NCI-H748 (cell line): ENCODE results near the gene LRP1B.

ENCODE experiments used
- DNase-seq: peaks from one replicate; lab custom pipeline; 2025; ENCODE audit not compliant: unreplicated experiment; lab: John Stamatoyannopoulos, UW

Gene LRP1B

DNA sequence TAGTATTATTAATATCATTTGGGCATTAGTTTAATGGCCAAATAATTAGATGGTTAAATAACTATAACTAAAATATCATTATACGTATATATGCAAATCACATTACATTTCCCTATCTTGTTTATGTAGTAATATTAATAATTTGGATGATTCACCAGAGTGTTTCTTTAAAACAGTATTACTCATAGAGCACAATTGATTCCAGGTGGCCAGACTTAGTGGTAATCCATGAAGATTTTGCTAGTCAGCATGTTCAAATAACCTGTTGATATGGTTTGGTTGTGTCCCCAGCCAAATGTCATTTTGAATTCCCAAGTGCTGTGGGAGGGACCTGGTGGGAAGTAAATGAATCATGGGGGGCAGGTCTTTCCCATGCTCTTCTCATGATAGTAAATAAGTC lies 782.3 kb downstream of the LRP1B start:
- DNase-seq: no peak

DNA sequence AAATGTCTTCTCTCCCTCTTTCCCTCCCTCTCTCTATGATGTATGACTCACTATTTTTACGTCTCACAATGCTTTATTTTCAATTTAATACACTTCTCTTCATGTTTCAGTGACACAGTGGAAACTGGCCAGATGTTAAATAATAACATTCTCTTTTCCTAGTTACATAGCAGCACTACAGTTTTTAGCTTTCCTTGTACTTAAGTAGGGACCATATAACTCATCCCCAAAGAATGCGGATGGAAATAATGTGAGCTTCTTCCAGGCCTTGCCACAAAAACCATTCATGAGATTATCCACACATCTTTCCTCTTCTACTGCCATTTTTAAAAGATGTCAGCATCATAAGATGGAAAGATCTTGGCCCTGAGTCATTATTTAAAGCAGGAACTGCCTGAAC lies 789.4 kb downstream of the LRP1B start:
- DNase-seq: no peak

DNA sequence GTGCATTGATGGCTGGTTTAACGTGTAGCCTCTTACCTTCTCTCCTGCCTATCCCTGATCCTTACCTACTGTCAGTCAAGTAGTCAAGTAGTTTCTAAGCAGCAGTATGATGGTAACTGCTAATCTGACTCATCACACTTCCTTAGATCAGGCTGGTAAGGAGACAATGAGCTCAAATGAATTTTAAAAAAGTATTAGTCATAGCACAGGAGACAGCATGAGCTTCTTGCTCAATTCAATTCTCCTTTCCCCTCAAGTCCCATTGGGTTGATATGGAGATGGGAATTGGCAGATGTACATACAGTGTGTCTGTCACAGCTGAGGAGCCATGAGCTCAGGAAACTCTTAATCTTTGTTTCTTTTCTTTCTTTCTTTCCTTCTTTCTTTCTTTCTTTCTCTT lies 799.7 kb downstream of the LRP1B start:
- DNase-seq: no peak

DNA sequence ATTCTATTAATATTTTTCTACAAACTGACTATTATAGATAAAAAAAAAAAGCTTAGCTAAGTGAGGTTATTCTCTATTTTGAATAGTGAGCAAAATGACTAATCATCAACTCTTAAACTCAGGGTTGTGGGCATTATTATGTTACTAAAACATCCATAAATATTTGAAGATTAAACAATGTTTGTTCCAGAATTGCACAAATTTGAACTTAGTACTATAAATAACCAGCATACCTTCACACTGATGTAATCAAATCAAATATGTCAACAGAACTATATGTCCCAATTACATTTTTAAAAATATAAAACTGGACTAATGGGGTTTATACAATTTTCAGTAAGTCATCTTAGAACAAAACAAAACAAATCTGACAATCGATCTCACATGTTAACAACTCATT lies 800.9 kb downstream of the LRP1B start:
- no peak for DNase-seq

DNA sequence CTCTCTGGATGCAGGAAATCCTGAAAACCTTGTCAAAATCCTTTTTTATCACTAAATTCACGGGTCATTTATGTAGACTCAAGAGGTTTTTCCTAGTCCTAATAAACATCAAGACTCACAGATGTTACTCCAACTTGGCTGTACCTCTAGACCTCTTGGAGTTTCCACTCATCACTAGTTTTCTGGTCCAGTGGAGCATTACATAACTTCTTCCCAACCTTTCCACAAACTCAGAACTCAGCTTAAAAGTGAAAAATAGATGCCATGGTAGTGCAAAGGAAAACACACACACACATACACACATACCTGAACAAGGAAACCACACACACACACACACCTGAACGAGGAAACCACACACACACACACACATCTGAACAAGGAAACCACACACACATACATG lies 807.2 kb downstream of the LRP1B start:
- no peak for DNase-seq

DNA sequence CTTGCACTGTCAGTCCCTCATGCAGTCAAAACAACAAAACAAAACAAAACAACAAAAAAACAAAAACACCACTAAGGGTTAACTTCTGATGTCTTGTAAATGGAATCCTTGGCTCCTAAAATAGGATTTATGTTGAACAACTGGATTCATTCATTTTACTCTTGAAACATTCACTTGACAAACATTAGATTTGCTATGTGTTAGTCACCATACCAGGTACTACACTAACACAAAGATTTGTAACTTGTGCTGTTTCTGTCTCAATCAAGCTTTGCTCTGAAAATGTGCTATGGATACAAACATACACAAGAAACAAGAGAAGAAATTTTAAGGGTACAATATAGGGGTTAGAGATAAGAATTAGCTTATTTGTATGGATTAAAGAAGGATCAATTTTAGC lies 812.8 kb downstream of the LRP1B start:
- no peak for DNase-seq

DNA sequence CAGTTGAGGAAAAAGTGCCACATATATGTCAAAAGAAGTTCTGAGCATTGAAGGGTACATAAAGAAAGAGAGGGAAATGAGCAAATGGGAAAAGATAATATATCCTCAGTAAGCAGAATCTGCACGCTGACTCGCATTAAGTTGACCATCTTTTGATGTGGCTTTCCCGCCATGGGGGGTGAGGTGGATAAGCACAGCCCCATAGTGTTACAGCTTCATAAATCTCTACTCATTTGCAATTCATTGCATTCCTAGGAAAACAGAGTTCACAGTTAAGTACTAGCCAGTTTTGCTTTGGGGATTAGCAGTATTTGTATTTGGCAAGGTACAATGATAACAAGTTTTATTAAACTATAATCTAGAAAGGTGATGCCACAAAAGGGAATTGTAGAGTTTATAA lies 814.2 kb downstream of the LRP1B start:
- no peak for DNase-seq

DNA sequence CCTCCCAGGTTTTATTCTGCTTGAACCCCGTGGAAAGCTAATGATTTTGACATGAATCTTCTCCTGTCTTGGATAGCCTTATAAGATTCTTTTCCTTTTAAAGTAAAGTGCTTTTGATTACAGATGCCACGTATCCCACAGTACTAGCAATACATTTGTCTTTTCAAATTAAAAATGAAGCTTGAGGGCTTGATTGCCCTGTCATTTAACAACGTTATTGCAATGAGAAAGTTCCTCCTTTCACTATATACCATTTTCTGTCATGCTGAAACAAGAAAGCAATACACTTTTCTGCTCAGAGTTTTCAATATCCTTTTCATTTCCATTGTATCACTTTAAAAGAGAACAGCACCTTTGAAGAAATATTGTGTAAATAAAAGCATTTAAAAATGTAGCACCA lies 814.7 kb downstream of the LRP1B start:
- no peak for DNase-seq

DNA sequence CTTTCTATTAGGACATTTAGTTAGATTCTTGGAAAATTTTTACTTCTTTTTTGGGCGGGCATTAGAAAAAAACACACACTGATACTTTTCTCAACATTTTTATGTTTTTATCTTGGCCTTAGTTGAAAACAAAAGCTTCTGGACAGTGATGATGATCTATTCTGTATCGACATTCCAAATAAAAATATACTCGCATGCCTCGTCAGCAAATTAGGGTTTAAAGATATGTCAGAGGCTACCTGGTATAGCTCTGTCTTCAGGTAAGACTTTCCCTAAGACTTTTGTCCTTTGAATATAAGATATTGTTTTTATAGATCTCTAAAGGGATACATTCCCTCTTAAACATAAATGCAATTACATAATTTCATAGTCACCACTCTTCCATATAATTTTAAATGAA lies 816.8 kb downstream of the LRP1B start:
- DNase-seq: no peak

DNA sequence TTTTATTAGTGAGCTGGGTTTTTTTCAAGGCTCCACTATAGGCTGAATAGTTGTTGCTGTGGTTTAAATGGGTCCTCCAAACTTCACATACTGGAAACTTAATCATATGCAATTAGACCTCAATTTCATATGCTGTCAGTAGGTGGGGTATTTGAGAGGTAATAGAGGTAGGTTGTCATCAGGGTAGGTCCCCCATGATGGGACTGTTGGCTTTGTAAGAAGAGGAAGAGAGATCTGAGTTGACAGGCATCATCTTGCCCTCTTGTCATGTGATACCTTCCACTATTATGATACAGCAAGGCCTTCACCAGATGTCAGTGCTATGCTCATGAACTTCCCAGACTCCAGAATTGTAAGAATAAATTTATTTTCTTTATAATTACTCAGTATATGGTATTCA lies 819.4 kb downstream of the LRP1B start:
- no peak for DNase-seq

DNA sequence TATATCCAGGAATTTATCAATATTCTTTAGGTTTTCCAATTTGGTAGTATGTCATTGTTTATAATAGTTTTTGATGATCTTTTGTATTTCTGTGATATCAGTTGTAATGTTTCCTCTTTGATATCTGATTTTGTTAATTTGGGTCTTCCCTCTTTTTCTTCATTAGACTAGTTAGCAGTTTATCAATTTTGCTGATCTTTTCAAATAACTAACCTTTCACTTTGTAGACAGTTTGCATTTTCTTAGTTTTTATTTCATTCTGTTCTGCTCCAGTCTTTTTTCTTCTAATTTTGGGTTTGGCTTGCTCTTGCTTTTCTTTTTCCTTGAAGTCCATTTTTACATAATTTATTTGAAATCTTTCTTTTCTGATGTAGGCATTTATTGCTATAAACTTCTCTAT lies 824.4 kb downstream of the LRP1B start:
- DNase-seq: no peak

DNA sequence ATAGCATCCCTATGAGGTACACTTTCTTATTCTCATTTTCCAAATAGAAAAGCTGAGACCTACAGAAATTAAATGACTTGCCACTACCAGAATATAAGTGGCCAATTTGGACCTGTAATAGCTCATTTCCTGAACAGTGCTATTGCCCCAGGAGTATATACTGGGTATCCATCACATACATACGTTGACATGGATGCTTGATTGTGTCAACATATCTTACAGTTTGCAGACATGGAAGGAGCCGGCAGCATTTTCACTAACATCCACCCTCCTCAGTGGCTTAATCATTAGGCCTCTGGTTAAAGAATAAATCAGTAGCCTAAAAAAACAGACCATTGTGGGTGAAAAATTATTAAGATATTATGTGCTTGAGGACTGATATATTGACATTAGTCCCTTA lies 829.3 kb downstream of the LRP1B start:
- DNase-seq: peak; percentile 74

DNA sequence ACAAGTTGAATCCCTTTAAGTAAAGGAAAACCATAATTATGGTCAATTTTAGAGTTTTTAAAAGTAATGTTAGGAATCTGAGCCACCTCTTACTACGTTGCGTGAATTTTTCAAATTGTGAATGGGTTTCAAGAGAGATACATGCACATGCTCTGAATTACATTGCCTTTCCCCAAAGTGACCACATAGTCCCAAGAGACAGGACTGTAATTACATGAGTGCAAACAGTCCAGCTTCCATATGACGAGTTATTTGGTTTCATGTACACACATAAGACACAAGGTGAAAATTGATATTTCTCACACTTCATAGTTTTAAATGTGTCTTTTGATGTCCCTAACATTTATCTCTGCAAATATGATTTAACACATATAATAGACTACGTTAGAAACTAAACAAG lies 850.8 kb downstream of the LRP1B start:
- peak; percentile 7 for DNase-seq

DNA sequence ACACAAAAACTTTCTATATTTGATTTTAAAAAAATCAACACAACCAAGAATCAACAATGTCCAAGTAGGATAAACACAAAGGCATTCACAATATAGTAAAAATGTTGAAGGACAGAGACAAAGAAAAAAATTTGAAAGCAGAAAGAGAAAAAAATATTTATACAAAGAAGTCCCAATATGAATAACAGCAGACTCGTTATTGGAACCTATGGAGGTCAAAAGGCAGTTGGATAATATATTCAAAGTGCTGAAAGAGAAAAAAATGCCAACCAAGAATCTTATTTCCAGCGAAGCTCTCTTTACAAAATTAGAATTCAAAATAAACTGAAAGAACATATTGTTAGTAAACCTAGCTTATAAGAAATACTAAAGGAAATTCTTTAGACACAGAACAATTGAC lies 859.5 kb downstream of the LRP1B start:
- DNase-seq: peak; percentile 30

DNA sequence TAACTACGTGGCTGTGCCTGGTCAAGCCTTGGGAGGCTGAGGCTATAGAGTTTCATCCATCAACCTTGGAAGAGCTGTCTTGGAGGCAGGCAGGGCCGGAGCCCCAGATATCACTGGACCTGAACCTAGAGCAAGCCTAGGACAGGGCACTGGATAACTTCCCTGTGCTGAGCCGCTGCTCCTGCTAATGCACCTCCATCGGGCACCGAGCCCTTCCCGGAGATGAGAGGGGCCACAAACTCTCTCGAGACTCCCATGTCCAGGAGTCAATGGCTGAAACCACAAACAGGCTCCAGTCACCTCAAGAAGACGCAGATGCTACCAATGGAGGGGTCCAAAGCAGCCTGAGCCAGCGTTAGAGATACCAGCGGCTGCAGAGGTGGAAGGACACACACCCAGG lies 866.0 kb downstream of the LRP1B start:
- DNase-seq: no peak

DNA sequence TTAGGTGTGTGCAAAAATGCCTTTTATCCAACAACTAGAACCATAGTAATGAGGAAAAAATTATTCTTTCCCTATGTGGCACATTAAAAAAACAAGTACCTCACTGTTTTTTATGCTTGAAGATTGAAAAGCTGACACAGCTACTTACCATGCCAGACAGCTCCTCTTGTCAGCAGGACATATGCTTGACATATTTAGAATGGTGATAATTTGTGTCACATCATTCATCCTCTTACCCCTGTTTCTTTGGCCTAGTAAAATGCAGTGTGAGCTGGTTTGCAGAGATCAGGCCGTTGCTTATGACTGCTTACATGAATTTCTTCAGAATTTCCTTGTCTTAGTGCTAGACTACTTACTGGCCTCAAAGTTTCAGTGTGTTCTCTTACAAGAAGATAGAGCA lies 869.9 kb downstream of the LRP1B start:
- DNase-seq: no peak

DNA sequence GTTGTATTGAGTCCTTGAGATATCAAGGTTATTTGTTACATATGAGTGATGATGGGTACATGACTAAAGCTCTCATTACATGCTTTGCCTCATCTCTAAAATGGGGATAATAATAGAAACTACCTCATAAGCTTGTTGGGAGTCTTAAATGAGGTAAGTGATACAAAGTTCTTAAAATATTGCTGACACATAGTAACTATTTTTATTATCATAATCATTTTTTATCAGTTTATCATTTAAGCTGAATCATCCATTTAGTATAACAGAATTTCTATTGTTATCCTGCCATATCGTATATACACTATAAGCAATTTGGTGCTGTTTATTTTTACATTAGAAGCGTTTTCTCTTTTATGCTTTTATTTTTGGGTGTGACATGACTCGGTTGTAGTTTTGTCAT lies 871.1 kb downstream of the LRP1B start:
- no peak for DNase-seq

DNA sequence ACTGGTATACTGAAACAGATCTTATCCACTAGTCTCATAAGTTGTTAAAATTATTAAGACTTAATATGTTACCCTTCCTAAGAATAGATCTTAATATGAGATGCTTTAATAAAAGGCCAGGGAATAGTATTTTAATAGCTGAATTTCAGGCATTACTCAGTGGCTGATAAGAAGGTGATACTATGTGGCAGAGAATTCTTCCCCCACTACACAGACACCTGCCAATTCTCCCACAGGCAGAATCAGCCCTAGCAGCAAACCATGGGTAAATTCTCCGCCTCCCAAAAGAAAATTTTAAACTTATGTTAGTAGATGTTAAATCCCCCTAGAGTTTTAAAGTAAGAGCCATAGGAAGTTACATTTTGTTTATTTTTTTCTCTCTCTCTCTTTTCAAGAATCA lies 888.8 kb downstream of the LRP1B start:
- DNase-seq: peak; percentile 47

DNA sequence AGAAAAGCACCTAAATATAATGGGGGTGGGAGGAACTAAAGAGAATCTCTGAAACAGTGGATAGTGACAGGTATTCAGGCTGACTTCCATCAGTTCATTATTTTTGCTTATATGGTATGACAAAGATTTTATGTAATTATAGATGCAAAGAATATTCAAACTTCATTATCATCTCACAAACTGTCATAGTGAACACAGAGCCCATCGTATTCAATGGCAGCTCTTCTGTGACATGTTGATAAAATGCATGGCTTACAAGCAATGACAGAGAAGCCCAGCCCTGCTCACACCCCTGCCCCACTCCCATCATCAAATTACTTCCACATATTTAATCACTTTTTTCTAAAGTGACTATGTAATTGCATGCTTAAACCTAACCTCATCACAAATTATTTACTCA lies 904.3 kb downstream of the LRP1B start:
- no peak for DNase-seq

DNA sequence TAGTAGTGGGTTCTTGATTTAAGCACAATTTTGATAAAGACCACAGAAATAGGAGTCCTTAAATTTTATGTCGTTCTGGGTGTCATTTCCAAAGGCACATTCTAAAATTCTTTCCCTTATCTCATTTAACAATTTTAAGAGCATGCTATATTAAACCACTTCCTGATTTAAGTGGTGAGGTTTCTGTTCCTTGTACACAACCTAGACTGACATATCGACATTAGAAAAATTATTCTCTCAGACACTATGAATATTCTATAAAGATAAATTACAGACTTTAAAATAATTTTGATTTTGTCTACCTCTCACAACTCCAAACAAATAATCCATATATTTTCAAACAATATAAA lies 923.8 kb downstream of the LRP1B start:
- no peak for DNase-seq

DNA sequence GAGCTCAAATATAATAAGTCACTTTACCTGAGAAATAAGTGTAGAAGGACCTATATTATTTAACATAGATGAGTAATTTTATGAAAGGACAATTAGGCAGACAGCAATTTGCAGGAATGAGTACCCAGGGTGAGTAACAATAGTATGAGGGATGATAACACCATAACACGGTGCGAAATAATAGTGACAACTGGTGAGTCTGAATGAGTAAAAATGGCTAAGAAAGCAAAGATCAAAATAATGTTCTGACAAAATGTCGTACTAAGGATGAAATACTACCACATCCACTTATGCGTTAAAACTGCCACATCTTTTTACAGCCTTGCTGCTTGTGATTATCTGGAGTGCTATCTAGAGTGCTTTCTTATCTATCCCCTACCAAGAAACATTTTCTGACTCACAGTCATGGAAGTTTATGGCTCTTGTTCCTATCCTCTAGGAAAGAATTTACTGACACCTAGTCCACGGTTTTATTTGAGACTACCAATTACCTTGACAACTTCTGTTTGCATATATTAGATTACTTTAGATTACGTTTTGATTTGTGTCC lies 929.7 kb downstream of the LRP1B start:
- no peak for DNase-seq

DNA sequence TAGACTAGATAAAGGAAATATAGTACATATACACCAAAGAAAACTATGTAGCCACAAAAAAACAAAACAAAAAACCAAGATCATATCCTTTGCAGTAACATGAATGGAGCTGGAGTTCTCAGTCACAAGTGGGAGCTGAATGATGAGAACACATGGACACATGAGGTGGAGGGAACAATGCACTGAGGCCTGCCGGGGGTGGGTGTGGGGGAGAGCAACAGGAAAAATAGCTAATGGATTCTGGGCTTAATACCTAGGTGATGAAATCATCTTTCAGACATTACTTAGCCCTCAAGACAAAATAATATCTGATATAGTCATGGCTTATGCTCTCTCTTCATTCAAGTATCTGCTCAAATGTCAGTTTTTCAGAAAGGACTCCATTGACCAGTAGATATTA lies 930.6 kb downstream of the LRP1B start:
- DNase-seq: no peak

DNA sequence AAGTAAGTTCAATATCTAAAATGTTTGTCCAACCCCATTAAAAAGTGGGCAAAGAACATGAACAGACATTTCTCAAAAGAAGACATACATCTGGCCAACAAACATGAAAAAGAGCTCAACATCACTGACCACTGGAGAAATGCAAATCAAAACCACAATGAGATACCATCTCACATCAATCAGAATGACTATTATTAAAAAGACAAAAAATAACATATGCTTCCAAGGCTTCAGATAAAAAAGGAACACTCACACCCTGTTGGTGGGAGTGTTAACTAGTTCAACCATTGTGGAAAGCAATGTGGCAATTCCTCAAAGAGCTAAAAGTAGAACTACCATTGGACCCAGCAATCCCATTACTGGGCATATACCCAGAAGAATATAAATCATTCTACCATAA lies 931.1 kb downstream of the LRP1B start:
- DNase-seq: no peak

DNA sequence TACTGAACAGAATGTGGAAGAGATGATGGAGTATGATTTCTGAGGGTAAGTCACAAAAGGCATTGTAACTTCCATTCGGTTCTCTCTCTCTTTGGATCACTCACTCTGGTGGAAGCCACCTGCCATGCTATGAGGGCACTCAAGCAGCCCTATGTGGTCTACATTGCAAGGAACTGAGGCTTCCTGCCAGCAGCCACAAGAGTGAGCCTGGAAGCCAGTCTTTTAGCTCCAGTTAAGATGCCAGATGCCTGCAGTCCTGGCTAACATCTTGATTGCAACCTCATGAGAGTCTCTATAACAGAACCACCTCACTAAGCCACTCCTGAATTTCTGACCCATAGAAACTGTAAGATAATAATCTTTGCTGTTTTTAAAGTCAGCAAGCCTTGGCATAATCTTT lies 935.7 kb downstream of the LRP1B start:
- DNase-seq: no peak
